Measurements from ENCODE around the gene CDH13. TPM values are rescaled to one million over a fixed set of nuclear protein-coding genes. Genes with fewer than 3 reads are reported as not detected.

Gene CDH13
- total and polyA plus RNA-seq, 9 of the 15 experiments (the other 6 are each of a cell fraction or from before 2014, with no cell fraction given) = 0.03 TPM; not detected in 8

GRCh38 chr16:83842291-83842690 is 1215.5 kb downstream of the CDH13 start:
- DNase-seq (ENCODE audit: extremely low read depth in 1 of 4, low spot score in 3 of 4) = no peak
- no peak for ATAC-seq
- H3K9me3 ChIP-seq (replicated peaks; ENCODE audit: control insufficient read depth, insufficient read depth, low read depth, low read length) = 0 out of 2 replicates have a peak, but pooled peaks cover 4% of the 10 kb centered on the region
- no peaks in the 10 kb centered on the region for H3K36me3 ChIP-seq (ENCODE audit: control insufficient read depth, insufficient read depth, low read length)
- no peaks in the 10 kb centered on the region for H4K20me1 ChIP-seq (replicated peaks; ENCODE audit: control insufficient read depth, insufficient read depth, low read length)
- in situ Hi-C loops (cut with MboI) = no loop called here
- no peaks in the 10 kb centered on the region for H3K9me1 ChIP-seq (ENCODE audit: control insufficient read depth, insufficient read depth, low read length)
- no peak overlapping the region for H3K9ac ChIP-seq (ENCODE audit: insufficient read depth in 1 of 2, low read depth in 2 of 2, low read length in 2 of 2)
- H2AFZ ChIP-seq (ENCODE audit: low read depth, low read length) = no peak overlapping the region
- WGBS (ENCODE audit: insufficient coverage, low coverage, missing lambda C conversion rate) = 14% methylated on average over 7 of the region's 7 CpGs
- H3K27ac ChIP-seq (ENCODE audit: extremely low read depth, low read depth, low read length) = no peak overlapping the region
- no peaks in the 10 kb centered on the region for H3K79me2 ChIP-seq (ENCODE audit: control insufficient read depth, insufficient read depth, low read length)
- no peaks in the 10 kb centered on the region for H3K4me1 ChIP-seq (replicated peaks in 1 of 2; ENCODE audit: control insufficient read depth in 2 of 2, insufficient read depth in 2 of 2, low read length in 2 of 2)
- FAIRE-seq = no peak
- POLR2A ChIA-PET = interaction anchor here (1.9 kb wide), 1 partner anchor 9 kb away, joined by 5 read pairs; no protein-coding TSS in a partner anchor
- H3K27me3 ChIP-seq (ENCODE audit: control insufficient read depth in 2 of 2, insufficient read depth in 2 of 2, low read length in 2 of 2) = peaks cover 51 to 58% of the 10 kb centered on the region in 2 experiments
- H3K4me2 ChIP-seq (ENCODE audit: insufficient read depth, low read length) = no peak overlapping the region
- TF ChIP-seq KAT8 (IDR thresholded peaks at IDR 0.05; ENCODE audit: low read depth) (no peak), BDP1 (IDR thresholded peaks at IDR 0.05; ENCODE audit: insufficient read depth, insufficient read length) (no peak), CTCFL (IDR thresholded peaks at IDR 0.05; ENCODE audit: borderline replicate concordance, insufficient read depth, low read depth, low read length, poor library complexity, severe bottlenecking) (no peak), MEIS2 (IDR thresholded peaks at IDR 0.05; ENCODE audit: partially characterized antibody) (no peak), CTCF (IDR thresholded peaks at IDR 0.05 in 2 of 3, conservative IDR thresholded peaks at IDR 0.05 in 1 of 3; ENCODE audit: insufficient read depth in 2 of 3, low read depth in 1 of 3, low read length in 3 of 3) (no peak), ZNF23 (CRISPR knock-in tag; IDR thresholded peaks at IDR 0.05) (no peak), ARID2 (IDR thresholded peaks at IDR 0.05) (no peak), THRAP3 (IDR thresholded peaks at IDR 0.05; ENCODE audit: borderline replicate concordance) (no peak), COPS2 (conservative IDR thresholded peaks at IDR 0.05) (no peak), DNMT1 (IDR thresholded peaks at IDR 0.05) (no peak), L3MBTL2 (IDR thresholded peaks at IDR 0.05) (no peak), SAFB (IDR thresholded peaks at IDR 0.05; ENCODE audit: borderline replicate concordance, low read depth, low read length) (no peak), TFE3 (CRISPR knock-in tag; IDR thresholded peaks at IDR 0.05) (no peak), ZNF324 (CRISPR knock-in tag; IDR thresholded peaks at IDR 0.05) (no peak), RBM25 (IDR thresholded peaks at IDR 0.05; ENCODE audit: low read depth, low read length, severe bottlenecking) (no peak), ZNF140 (CRISPR knock-in tag; IDR thresholded peaks at IDR 0.05) (no peak), SMC3 (conservative IDR thresholded peaks at IDR 0.05; ENCODE audit: insufficient read depth, low read depth, low read length) (no peak), NONO (IDR thresholded peaks at IDR 0.05; ENCODE audit: low read depth in 2 of 2, low read length in 1 of 2) (no peak)
- no peak overlapping the region for H3K4me3 ChIP-seq
- CTCF ChIA-PET (ENCODE audit: low intra/inter-chr PET ratio) = no interaction called here
- BruUV-seq (replicated peaks) = no TSS peak
- intact Hi-C loops (cut with micrococcal nuclease) = no loop called here

All from K562 (cell line).